Inflammatory macrophage treated with lipopolysaccharide for 1 hour (primary cell): ENCODE measurements around the gene MXRA8.
A peak's percentile ranks its signal among the peaks of the same experiment; 100 is the strongest.
"Not testable (repeated sequence)": the region's sequence is repeated elsewhere in the genome, so short reads cannot be mapped to it uniquely, and the experiment has no call there.

Experiments used
- DNase-seq, 2 donors: peaks; one replicate each; pipeline ENCODE4 v3.0.0-alpha.2; 2020 to 2022

Gene MXRA8

GRCh38 chr1:1358433-1359271 lies at the start of gene MXRA8:
Gene MXRA8 (minus strand): TSS chr1:1358555. CDS start chr1:1358504, 51 bp downstream.
- DNase-seq, result no peak

DNA sequence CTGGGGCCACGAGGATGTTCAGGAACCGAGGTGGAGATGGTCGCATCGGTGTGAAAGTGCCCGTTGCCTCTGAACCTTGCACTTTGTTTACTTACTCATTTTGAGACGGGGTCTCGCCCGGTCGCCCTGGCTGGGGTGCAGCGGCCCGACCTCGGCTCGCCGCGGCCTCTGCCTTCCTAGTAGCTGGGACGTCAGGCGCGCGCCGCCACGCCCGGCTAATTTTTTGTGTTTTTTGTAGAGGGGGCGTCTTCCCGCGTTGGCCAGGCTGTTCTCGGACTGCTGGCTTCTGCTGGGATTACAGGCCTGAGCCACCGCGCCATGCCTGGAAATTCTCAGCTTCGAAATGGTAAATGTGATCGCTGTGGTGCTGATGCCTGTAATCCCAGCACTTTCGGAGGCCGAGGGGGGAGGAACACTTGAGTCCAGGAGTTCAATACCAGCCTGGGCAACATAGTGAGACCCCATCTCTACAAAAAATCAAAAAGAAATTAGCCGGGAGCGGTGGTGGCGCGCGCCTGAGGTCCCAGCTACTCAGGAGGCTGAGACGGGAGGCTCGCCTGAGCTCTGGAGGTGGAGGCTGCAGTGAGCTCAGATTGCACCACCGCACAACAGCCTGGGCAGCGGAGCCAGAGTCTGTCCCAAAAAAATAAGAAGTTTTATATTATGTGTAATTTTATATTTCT lies 49.4 kb upstream of the MXRA8 start:
- DNase-seq, result peak; percentile 29 to 33

DNA sequence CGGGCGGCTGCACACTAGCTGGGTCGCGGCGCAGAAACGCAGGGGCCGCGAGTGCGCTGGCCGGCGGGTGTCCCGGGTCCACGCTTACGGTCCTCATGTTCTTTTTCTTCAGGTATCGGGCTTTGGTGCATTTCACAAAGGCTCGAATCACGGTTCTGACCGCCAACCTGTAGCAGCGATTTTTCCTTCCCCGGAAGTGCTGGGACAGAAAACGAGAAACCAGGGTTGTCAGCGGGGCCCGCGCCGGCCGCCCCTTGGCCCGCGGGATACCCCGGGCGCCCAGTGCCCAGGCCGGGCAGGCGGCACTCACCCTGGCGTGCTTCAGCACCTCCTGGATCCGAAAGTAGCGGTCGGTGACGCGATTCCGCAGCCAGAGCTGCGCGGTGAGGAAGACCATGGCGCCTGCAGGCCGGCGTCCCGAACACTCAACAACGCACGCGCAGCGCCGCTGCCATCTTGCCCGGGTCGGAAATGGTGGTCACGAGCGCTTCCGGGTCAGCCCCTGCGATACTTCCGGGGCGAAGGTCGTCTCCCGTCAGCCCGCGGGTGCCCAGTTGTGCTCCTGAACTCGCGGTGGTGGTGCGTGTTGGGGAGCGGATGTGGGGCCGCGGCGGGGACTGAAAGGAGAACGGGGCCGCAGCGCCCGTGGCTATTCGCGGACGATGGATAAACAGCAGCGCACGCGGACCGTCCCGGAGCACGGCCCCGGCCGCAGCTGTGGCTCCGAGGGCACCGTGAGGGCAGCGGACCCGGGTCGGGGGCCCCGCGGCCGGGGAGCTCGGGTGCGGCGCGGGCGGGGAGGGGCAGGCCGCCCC lies 48.7 kb upstream of the MXRA8 start, which contains the start of gene MRPL20:
MRPL20 (minus strand) TSS at position 473 of the 815 bp plus-strand sequence; CDS start at position 397, 76 bp downstream.
- peak; percentile 91 to 95 for DNase-seq

- no peak for DNase-seq
Measured at GRCh38 chr1:1406101-1406820, 47.9 kb upstream of the MXRA8 start.

DNA sequence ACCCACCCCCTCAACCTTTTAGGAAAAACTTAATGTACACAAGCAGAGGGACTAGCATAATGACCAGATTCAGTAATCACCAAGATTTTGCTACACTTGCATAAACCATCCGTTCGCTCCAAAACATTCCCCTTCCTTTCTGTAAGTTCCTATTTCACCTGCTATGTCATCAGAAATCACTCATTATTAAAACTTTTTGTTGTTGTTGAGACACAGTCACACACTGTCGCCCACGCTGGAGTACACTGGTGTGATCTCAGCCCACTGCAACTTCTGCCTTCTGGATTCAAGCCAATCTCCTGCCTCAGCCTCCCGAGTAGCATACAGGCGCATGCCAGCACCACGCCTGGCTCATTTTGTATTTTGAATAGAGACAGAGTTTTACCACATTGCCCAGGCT lies 45.3 kb upstream of the MXRA8 start:
- peak; percentile 52 to 87 for DNase-seq

- not testable (repeated sequence) for DNase-seq
Measured at GRCh38 chr1:1402901-1403392, 44.6 kb upstream of the MXRA8 start.

DNA sequence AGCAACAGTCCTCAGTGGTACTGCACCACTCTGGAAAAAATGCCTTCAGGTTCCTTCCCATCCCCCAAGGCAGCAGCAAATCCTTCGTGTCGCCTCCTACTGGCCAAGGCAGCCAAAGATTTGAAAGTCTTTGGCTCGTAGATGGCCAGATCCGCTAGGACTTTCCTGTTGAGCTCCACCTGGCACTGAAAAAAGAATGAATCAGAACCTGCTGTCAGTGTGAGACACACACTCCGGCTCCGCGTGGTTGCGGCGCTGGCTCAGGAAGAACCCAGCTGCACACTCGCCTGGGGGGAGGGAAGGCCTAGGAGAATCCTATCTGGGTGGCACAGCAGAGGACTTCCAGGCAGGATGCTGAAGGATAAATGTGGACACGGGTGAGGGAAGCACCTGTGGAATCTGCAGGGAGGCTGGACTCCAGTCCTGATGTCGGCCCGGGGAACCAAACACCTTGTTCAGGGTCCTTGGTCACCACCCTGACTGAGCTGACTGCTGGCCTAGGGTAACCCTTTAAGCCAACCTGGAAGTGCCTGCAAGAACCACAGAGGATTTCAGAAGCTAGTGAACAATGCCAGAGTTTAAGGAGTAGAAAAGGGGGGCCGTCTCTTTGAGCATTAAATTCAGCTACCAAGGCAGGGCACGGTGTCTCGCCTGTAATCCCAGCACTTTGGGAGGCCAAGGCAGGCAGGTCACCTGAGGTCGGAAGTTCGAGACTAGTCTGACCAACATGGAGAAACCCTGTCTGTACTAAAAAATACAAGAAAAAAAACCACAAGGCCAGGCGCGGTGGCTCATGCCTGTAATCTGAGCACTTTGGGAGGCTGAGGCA lies 43.9 kb upstream of the MXRA8 start:
- DNase-seq, result peak; percentile 20 to 40

DNA sequence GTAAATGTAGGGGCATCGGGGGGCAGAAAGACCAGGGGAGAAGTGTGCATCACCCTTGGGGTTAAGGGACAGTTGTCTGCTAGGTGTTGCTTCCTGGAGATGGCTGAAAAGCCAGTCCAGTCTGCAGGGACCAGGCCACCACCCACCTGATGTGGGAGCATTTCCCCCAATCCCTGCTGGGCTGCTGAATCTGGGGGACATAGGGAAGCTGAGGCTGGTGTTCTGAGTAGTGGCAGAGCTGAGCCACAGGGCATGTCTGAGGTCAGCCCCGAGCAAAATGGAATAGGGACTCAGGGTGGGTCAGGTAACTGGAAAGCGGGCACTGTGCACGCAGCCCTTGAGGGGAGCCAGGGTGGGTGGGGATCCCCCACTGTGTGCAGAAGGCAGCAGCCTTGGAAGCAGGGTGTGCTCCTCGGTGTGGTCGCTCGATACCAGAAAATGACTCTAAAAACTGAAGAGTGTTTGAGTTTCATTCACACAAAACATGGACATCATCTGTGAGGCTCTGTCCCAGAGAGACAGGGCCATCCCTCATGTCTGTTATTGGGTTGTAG lies 43.2 kb upstream of the MXRA8 start:
- DNase-seq, result no peak

GRCh38 chr1:1400576-1401456 lies 42.5 kb upstream of the MXRA8 start:
- DNase-seq, result no peak

DNA sequence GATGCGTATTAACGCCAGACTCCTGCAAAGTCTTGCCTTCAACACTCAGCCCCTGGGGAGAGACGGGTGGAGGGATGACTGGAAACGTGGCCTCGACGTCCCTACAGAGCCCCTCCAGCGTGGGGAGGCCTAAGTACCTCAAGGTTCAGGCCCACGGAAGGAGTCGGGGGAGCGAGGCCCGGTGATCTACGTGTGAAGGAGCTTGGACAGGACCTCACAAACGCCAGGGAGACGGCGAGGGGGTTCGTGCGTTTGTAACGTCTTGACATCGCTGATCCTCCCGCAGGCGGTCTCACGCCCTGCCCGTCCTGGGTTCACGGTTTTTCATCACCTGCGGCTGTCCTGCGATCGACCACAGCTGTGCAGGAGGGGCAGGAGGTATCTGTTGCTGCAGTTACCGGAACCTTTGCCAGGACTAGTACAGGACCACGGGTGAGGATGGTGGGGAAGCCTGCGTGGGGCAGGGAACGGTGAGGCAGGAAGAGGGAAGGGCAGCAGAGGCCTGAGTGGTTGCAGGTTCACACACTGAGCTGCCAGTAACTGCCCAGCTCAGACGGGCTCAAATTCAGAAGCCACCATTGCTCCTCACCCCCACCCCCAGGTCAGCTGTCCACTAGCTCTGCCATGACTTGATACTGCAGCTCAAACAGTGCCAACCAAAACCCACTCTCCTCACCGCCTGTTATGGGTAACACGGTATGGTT lies 41.7 kb upstream of the MXRA8 start:
- DNase-seq, result no peak

- DNase-seq, result peak; percentile 98 to 100
Measured at GRCh38 chr1:1399187-1399871, 41.0 kb upstream of the MXRA8 start, which contains the start of gene CCNL2. Gene CCNL2 (minus strand): TSS chr1:1399335. CDS start chr1:1399306, 29 bp downstream.

DNA sequence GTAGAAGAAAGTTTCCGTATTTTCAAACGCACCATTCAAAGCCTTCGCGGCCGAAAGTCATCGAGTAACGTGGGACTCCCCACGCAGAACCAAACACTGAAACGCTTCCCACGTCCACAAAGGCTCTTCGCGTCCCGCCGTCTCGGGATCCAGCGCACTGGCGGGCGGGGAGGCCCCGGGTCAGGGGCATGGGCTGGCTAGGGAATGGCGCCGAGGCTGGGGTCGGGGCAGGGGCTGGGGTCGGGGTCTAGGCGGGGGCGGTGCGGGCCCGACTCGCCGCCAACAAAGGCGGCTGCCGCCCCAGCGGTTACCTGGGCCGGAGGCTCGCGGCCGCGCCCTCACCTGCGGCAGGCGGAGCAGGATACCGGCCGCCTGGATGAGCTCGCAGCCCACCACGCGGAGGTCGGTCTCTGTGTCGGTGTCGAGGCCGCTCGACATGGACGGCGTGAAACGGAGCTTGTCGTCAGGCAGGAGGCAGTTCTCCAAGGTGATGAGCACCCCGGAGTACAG lies 40.4 kb upstream of the MXRA8 start:
- DNase-seq, result peak; percentile 32 to 47

DNA sequence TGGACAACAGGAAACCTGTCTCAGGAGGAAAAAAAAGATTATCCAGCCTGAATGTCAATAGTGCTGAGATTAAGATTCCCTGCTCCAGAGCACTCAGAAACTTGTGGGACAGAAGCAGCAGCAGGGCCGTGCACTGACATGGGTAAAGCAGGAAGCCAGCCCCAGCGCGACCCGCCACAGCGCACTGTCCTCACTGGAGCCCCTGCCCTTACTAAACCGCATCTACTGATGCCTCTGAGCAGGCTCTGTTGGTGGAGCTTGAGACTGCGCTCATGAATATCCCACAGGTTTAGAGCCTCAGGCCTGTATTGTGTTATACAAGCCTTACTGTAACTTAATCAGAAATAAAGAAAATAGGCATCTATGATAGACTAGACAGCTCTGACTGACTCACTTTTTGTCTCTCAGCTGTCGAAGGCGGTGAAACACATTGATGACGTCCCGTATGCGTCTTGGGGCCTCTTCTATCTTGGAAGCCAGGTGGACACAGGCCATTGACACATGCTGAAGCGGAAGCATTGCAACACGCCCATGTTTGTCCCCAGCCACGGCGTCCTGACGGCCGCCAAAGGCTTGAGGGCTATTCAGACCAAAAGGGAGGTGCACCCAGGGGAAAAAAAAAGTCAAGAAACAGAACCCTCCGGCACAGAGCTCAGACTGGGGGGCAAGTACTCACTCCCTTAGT lies 39.6 kb upstream of the MXRA8 start:
- no peak for DNase-seq

- no peak for DNase-seq
Measured at GRCh38 chr1:1395166-1395565, 36.8 kb upstream of the MXRA8 start.

DNA sequence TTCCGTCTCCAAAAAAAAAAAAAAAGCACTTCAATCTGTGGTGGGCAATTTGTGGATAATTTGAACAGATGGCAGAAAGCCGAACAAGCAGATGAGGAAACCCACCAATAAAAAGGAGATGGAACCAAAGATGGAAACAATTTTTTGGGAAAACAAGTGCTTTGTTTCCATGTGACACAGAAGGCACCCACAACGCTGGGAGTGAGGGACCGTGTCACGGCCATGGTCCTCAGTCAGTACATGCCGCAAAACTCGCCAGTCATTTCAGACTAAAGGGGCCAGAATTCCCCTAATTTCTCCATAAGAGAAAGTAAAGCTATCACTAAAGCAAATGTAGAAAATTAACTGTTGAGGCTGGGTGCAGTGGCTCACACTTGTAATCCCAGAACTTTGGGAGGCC lies 35.8 kb upstream of the MXRA8 start:
- DNase-seq, result no peak

DNA sequence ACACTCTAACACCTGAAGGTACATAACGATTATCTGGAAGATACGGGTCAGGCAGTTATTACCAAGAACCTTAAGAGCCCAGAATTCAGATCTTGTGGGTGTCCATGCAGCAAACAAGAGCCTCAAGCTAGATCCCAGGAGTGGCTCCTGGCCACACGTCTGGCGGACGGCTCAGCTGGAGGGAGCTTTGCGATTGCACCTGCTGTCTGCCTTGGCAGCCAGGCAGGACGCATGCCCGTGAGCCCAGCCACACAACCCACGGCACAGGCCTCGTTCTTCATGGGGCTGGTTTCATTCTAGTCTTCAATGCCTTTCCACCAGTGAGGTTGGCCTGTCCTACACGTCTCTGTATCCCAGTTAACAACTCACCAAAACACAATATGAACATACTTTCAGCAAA lies 35.1 kb upstream of the MXRA8 start:
- DNase-seq, result no peak

DNA sequence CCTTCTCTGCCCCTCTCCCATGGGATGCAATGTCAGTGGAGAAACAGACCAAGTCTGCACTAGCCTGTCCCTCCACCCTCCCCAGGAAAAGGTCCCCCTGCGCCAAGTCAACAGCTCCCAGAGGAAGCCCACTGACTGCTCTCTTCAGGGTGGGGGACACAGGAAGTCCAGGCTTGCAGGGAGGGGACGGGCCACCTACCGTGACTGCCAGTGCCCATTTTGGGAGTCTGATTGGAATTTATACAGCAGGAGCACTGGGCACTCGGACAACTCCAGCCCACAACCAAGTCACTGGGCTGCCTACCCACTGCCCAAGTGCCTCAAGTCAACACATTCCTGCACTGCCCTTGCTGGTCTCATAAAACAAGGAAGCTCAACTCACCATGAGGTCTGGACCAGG lies 34.7 kb upstream of the MXRA8 start:
- DNase-seq, result no peak

DNA sequence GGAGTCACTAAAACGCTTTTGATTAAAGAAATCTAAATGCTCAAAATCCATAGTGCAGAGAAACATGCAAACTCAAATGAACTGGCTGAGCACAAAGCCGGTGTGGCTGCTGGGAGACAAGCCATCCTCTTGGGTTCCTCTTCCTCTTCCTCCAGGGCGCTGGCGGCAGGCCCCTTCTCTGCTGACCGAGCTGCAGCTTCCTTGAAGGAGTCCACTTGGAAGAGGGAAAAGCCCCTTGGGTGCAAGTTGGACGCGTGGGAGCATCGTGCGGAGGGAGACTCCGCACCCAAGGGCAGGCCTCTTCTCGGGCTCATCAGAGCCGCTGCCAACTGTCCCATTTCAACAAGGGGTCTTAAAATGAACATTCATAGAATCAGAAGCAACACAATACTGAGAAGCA lies 32.9 kb upstream of the MXRA8 start:
- DNase-seq, result no peak
